Measurements from ENCODE around the gene FRMD4A.

The FRMD4A gene

DNA sequence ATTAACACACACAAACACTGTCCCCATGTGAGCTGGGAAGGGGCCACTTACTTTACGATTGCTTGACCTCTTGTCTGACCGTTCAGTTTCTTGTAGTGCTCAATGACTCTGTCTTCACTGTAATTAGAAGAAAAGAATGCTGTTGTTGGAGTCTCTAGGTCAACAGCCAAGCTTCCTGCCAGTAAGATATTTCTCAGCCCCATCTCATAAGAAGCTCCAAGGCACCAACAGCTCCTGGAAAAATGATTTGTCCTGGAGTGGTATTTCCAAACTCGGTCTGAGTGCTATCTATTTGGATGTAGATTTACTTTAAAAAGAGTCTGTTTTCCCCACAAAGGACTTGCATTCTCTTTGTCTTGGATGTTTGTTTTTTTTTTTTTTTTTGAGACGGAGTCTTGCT is 590.3 kb downstream of the FRMD4A start:
- Histone ChIP-seq H3K4me1 (ENCODE audit: control insufficient read depth in 1 of 2, insufficient read depth in 2 of 2, low read length in 2 of 2) (no peaks in the 10 kb centered on the region), H3K27me3 (ENCODE audit: low read depth, low read length) (no peaks in the 10 kb centered on the region), H3K36me3 (ENCODE audit: control insufficient read depth in 1 of 2, insufficient read depth in 2 of 2, low read length in 2 of 2) (peaks cover 3 to 14% of the 10 kb centered on the region in 2 donors), H3K4me3 (ENCODE audit: low read depth in 1 of 2, low read length in 2 of 2) (no peak overlapping the region), H3K27ac (ENCODE audit: low read length) (no peak overlapping the region), H3K9me3 (ENCODE audit: control insufficient read depth in 1 of 2, low read length in 2 of 2) (no peaks in the 10 kb centered on the region)

DNA sequence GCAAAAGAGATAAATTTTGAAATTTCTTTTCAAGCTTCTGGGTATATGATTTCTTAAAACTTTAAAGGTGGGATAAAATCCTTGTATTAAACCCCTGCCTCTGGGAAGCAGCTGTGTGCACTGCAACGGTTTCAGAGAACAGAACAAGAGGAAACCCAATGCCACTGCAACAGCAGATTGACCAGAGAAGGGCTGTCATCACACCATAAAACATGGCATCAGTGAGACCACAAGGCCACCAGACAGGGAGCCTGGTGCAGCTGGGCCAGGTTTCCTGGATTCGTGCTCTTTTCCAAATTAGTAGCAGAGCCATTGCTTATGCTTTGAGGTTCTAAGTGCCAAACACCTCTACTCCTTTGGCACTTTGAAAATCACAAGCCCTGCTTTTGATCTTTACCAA is 591.5 kb downstream of the FRMD4A start:
- no peak overlapping the region for H3K27ac ChIP-seq (ENCODE audit: low read length)
- no peaks in the 10 kb centered on the region for H3K9me3 ChIP-seq (ENCODE audit: control insufficient read depth in 1 of 2, low read length in 2 of 2)
- peaks cover 3 to 8% of the 10 kb centered on the region in 2 donors for H3K36me3 ChIP-seq (ENCODE audit: control insufficient read depth in 1 of 2, insufficient read depth in 2 of 2, low read length in 2 of 2)
- no peak overlapping the region for H3K4me3 ChIP-seq (ENCODE audit: low read depth in 1 of 2, low read length in 2 of 2)
- H3K4me1 ChIP-seq (ENCODE audit: control insufficient read depth in 1 of 2, insufficient read depth in 2 of 2, low read length in 2 of 2) = no peaks in the 10 kb centered on the region
- no peaks in the 10 kb centered on the region for H3K27me3 ChIP-seq (ENCODE audit: low read depth, low read length)

DNA sequence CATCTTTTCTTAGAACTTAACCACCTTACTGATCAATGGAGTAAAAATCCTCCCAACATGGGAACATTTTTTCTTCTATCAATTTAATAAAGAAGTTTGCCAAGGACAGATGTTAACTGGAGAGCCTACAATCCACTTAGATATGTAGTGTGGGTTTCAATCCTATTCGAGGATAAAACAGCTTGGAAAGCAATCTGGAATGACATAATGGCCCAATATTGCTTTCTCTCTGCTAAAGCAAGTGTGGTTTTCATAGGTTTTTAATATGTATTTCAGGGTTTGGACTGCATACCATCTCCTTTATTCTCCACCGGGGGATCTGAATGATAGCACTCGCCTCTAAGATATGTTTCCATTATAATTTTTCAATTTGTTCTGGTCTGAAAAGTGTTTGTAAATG is 594.2 kb downstream of the FRMD4A start:
- Histone ChIP-seq H3K4me1 (ENCODE audit: control insufficient read depth in 1 of 2, insufficient read depth in 2 of 2, low read length in 2 of 2) (no peaks in the 10 kb centered on the region), H3K36me3 (ENCODE audit: control insufficient read depth in 1 of 2, insufficient read depth in 2 of 2, low read length in 2 of 2) (peaks cover 3 to 16% of the 10 kb centered on the region in 2 donors), H3K9me3 (ENCODE audit: control insufficient read depth in 1 of 2, low read length in 2 of 2) (no peaks in the 10 kb centered on the region), H3K4me3 (ENCODE audit: low read depth in 1 of 2, low read length in 2 of 2) (no peak overlapping the region), H3K27ac (ENCODE audit: low read length) (no peak overlapping the region), H3K27me3 (ENCODE audit: low read depth, low read length) (no peaks in the 10 kb centered on the region)

DNA sequence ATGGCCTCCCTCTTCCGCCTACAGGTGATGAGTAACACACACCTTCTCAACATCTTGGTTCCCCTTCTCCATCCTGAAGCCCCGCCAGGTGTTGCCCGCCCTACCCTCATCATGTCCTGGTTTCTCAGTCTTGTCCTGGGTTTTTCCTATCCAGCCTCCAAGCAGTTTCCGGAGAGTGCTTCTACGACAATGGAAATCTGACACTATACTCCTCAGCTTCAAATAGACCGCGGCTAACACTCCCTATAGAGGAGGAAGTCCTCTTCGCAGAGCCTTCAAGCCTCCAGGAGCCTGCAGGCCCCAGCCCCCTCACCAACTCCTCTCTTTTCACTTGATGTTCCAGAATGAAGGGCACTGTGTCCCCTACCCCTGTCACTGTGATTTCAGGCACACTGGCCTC is 596.6 kb downstream of the FRMD4A start:
- peaks cover 3 to 10% of the 10 kb centered on the region in 2 donors for H3K36me3 ChIP-seq (ENCODE audit: control insufficient read depth in 1 of 2, insufficient read depth in 2 of 2, low read length in 2 of 2)
- no peaks in the 10 kb centered on the region for H3K4me1 ChIP-seq (ENCODE audit: control insufficient read depth in 1 of 2, insufficient read depth in 2 of 2, low read length in 2 of 2)
- H3K27me3 ChIP-seq (ENCODE audit: low read depth, low read length) = no peaks in the 10 kb centered on the region
- H3K27ac ChIP-seq (ENCODE audit: low read length) = no peak overlapping the region
- no peaks in the 10 kb centered on the region for H3K9me3 ChIP-seq (ENCODE audit: control insufficient read depth in 1 of 2, low read length in 2 of 2)
- H3K4me3 ChIP-seq (ENCODE audit: low read depth in 1 of 2, low read length in 2 of 2) = no peak overlapping the region

DNA sequence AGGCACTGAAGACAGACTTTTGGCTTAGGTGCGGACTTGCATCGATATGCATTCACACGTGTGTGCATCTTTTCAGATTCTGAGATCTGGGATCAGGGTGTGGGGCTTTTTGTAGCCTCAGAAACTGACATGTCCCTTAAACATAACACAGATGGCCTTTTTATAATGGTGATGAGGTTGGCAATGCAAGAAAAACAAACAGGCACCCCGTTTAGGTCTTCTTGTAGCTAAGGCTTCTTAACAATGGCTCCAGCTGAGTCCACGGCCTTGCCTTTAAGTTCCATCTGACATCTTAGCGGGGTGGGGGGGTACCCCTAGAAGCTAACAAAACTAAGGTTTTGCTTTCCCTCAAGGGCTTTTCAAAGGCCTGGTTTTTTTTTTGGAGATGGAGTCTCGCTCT is 597.7 kb downstream of the FRMD4A start:
- no peaks in the 10 kb centered on the region for H3K4me1 ChIP-seq (ENCODE audit: control insufficient read depth in 1 of 2, insufficient read depth in 2 of 2, low read length in 2 of 2)
- peaks cover 3 to 15% of the 10 kb centered on the region in 2 donors for H3K36me3 ChIP-seq (ENCODE audit: control insufficient read depth in 1 of 2, insufficient read depth in 2 of 2, low read length in 2 of 2)
- no peak overlapping the region for H3K27ac ChIP-seq (ENCODE audit: low read length)
- no peaks in the 10 kb centered on the region for H3K27me3 ChIP-seq (ENCODE audit: low read depth, low read length)
- no peaks in the 10 kb centered on the region for H3K9me3 ChIP-seq (ENCODE audit: control insufficient read depth in 1 of 2, low read length in 2 of 2)
- H3K4me3 ChIP-seq (ENCODE audit: low read depth in 1 of 2, low read length in 2 of 2) = no peak overlapping the region

DNA sequence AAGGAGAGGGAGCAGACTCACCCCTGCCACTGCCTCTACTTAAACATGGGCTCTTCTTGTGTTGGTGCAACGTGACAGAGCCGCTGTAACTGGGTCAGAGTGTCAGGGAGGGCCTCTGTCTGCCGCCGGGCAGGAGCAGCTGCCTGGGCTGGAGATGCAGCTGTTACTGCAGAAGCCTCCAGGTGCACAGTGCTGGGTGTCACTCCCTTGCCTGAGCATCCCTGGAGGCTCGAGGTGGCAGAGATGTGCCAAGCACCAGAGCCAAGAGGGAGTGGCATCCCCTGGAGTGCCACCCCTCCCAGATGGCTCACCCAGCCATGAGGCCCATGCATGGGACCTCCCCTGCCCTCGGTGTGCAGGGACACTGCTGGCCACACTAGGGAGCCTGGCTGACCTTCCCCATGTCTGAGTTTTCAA is 598.3 kb downstream of the FRMD4A start:
- H3K9me3 ChIP-seq (ENCODE audit: control insufficient read depth in 1 of 2, low read length in 2 of 2) = no peaks in the 10 kb centered on the region
- no peaks in the 10 kb centered on the region for H3K4me1 ChIP-seq (ENCODE audit: control insufficient read depth in 1 of 2, insufficient read depth in 2 of 2, low read length in 2 of 2)
- no peak overlapping the region for H3K27ac ChIP-seq (ENCODE audit: low read length)
- H3K36me3 ChIP-seq (ENCODE audit: control insufficient read depth in 1 of 2, insufficient read depth in 2 of 2, low read length in 2 of 2) = peaks cover 3 to 19% of the 10 kb centered on the region in 2 donors
- no peaks in the 10 kb centered on the region for H3K27me3 ChIP-seq (ENCODE audit: low read depth, low read length)
- H3K4me3 ChIP-seq (ENCODE audit: low read depth in 1 of 2, low read length in 2 of 2) = no peak overlapping the region

DNA sequence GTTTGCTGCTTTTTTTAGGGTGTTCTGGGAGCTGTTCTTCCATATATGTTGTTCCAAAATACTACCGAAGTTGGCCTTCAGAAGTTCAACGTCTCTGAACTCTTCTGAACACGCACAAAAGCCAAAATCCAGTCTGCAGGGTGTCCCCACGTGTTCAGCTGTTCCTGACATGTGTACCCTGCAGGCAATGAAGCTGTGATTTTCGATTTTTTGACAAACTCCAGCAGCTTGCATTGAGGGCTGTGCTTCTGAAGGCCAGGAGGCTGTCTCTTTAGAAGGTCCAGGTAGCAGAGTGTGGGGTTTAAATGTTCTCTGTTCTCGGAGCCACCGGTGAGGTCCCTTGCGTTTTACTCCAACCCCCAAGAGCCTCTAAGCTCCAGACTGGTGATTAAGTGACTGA is 598.9 kb downstream of the FRMD4A start:
- H3K4me3 ChIP-seq (ENCODE audit: low read depth in 1 of 2, low read length in 2 of 2) = no peak overlapping the region
- no peaks in the 10 kb centered on the region for H3K27me3 ChIP-seq (ENCODE audit: low read depth, low read length)
- no peaks in the 10 kb centered on the region for H3K4me1 ChIP-seq (ENCODE audit: control insufficient read depth in 1 of 2, insufficient read depth in 2 of 2, low read length in 2 of 2)
- H3K9me3 ChIP-seq (ENCODE audit: control insufficient read depth in 1 of 2, low read length in 2 of 2) = no peaks in the 10 kb centered on the region
- H3K27ac ChIP-seq (ENCODE audit: low read length) = no peak overlapping the region
- H3K36me3 ChIP-seq (ENCODE audit: control insufficient read depth in 1 of 2, insufficient read depth in 2 of 2, low read length in 2 of 2) = peaks cover 3 to 24% of the 10 kb centered on the region in 2 donors

DNA sequence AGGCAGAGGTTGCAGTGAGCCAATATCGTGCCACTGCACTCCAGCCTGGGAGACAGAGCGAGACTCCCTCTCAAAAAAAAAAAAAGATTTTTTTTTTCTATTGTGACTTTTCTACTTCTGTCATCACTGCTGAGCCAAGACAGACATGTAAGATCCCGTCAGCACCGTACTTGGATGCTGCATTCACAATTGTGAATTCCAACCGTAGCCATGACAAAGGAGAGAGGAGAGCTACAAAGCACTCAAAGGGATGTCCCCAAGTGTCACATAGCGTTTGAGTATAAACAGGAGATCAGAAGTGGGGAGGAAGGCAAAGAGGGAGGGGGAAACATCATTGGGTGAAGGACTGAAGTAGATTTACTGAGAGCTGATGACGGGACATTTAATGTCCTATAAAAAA is 599.8 kb downstream of the FRMD4A start:
- Histone ChIP-seq H3K36me3 (ENCODE audit: control insufficient read depth in 1 of 2, insufficient read depth in 2 of 2, low read length in 2 of 2) (peaks cover 0 to 24% of the 10 kb centered on the region in 2 donors), H3K4me1 (ENCODE audit: control insufficient read depth in 1 of 2, insufficient read depth in 2 of 2, low read length in 2 of 2) (no peaks in the 10 kb centered on the region), H3K9me3 (ENCODE audit: control insufficient read depth in 1 of 2, low read length in 2 of 2) (no peaks in the 10 kb centered on the region), H3K4me3 (ENCODE audit: low read depth in 1 of 2, low read length in 2 of 2) (no peak overlapping the region), H3K27me3 (ENCODE audit: low read depth, low read length) (no peaks in the 10 kb centered on the region), H3K27ac (ENCODE audit: low read length) (no peak overlapping the region)

DNA sequence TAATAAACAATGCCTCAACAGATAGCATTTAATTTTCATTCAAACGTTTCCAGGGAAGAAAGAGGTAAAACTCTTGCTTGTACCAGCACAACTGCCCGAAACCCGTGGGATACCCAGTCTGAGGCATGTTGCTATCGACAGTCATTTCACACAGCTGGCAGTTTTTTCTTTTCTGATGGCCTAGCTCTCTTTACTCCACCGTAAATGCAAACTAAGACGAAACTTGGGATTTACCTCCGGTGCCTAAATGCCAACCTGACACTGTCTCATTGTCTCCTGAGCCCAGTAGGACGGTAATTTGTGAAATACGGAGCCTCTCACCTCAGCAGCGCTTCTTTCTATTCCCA is 600.4 kb downstream of the FRMD4A start:
- Histone ChIP-seq H3K27me3 (ENCODE audit: low read depth, low read length) (no peaks in the 10 kb centered on the region), H3K9me3 (ENCODE audit: control insufficient read depth in 1 of 2, low read length in 2 of 2) (no peaks in the 10 kb centered on the region), H3K4me3 (ENCODE audit: low read depth in 1 of 2, low read length in 2 of 2) (no peak overlapping the region), H3K27ac (ENCODE audit: low read length) (no peak overlapping the region), H3K4me1 (ENCODE audit: control insufficient read depth in 1 of 2, insufficient read depth in 2 of 2, low read length in 2 of 2) (no peaks in the 10 kb centered on the region), H3K36me3 (ENCODE audit: control insufficient read depth in 1 of 2, insufficient read depth in 2 of 2, low read length in 2 of 2) (peaks cover 0 to 24% of the 10 kb centered on the region in 2 donors)

DNA sequence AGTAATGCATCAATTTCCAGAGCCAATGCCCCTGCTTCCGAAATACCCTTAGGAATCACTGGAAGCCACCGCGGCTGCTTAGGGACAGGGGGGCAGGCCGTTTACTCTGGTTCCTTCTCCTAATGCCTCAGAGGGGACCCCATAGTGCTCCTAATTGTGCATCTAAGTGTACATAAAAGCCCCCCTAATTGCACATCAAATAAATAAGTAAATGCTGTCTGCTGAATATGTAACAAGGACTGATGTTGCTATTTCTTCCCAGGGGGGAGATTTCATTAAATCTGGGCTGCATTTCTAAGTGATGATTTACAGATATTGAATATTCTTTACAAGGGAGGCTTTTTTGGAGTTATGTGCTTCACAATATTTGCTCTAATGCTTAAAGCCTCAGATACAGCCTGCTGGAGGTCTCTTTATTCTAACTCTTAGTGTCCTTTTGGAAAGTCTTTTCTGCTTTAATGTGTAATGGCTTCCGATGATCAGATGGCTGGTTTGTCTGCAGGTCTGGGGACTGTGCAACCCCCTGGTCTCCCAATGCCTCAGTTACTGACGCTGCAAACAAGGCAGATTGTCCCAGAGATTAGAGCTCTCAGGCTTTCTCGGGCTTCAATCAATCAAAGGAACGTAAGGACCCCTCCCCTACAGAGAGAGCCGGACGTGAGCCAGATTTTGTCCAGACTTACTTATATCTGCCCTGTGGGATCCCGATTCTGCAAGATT is 601.0 kb downstream of the FRMD4A start:
- H3K9me3 ChIP-seq (ENCODE audit: control insufficient read depth in 1 of 2, low read length in 2 of 2) = no peaks in the 10 kb centered on the region
- no peaks in the 10 kb centered on the region for H3K4me1 ChIP-seq (ENCODE audit: control insufficient read depth in 1 of 2, insufficient read depth in 2 of 2, low read length in 2 of 2)
- H3K27ac ChIP-seq (ENCODE audit: low read length) = no peak overlapping the region
- no peaks in the 10 kb centered on the region for H3K27me3 ChIP-seq (ENCODE audit: low read depth, low read length)
- H3K4me3 ChIP-seq (ENCODE audit: low read depth in 1 of 2, low read length in 2 of 2) = no peak overlapping the region
- H3K36me3 ChIP-seq (ENCODE audit: control insufficient read depth in 1 of 2, insufficient read depth in 2 of 2, low read length in 2 of 2) = peaks cover 0 to 24% of the 10 kb centered on the region in 2 donors

DNA sequence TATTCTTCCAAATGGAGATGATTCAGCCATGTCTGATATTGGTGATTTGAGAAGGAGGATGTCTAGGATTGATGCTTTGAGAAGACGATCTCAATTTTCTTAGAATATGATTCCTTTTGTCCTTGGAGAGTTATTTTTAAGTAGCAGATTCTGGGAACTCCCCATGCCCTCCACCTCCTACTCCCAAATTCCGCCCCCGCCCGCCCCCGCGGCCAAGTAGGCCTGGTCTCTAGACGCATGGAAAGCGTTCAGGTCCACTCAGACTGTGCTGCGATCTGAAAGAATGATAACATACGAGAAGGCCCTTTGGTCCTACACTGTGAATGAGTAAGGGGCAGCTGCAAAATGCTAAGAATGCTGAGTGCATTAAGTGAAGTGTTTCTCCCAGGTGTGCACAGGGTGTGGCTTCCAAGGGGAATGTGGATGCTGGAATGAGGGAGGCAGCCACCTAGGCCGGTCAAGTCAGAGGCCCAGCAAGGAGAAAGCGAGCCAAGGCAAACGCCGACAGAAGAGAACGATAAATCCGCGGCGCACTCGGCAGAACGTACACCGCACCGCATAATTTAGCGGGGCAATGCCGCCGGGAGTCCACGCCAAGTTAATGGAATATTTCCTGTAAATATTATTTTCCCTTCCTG is 601.7 kb downstream of the FRMD4A start:
- Histone ChIP-seq H3K4me1 (ENCODE audit: control insufficient read depth in 1 of 2, insufficient read depth in 2 of 2, low read length in 2 of 2) (no peaks in the 10 kb centered on the region), H3K27ac (ENCODE audit: low read length) (no peak overlapping the region), H3K4me3 (ENCODE audit: low read depth in 1 of 2, low read length in 2 of 2) (no peak overlapping the region), H3K27me3 (ENCODE audit: low read depth, low read length) (no peaks in the 10 kb centered on the region), H3K9me3 (ENCODE audit: control insufficient read depth in 1 of 2, low read length in 2 of 2) (no peaks in the 10 kb centered on the region), H3K36me3 (ENCODE audit: control insufficient read depth in 1 of 2, insufficient read depth in 2 of 2, low read length in 2 of 2) (peaks cover 0 to 24% of the 10 kb centered on the region in 2 donors)

DNA sequence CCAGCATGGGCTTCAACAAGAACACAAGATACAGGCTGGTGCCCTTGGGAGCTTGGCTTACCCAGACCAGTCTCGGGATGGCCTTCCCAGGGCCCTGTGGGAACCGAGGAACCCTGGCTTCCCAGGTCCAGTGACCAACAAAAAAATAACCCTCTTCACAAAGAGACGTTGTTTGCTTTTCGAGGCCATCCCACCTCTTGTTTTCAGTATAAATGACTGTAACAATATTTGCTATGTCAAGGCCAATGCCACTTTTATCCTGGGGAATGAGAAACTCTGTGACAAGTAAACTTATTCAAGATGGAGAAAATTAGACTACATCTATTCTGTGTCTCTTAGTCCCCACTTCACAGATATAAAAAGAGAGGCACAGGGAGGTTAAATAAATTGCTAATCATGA is 605.1 kb downstream of the FRMD4A start:
- Histone ChIP-seq H3K27ac (ENCODE audit: low read length) (no peak overlapping the region), H3K4me1 (ENCODE audit: control insufficient read depth in 1 of 2, insufficient read depth in 2 of 2, low read length in 2 of 2) (no peaks in the 10 kb centered on the region), H3K36me3 (ENCODE audit: control insufficient read depth in 1 of 2, insufficient read depth in 2 of 2, low read length in 2 of 2) (peaks cover 0 to 20% of the 10 kb centered on the region in 2 donors), H3K27me3 (ENCODE audit: low read depth, low read length) (no peaks in the 10 kb centered on the region), H3K4me3 (ENCODE audit: low read depth in 1 of 2, low read length in 2 of 2) (no peak overlapping the region), H3K9me3 (ENCODE audit: control insufficient read depth in 1 of 2, low read length in 2 of 2) (no peaks in the 10 kb centered on the region)
